HCT116 (cell line): ENCODE measurements around the gene PARVA. TPM values are rescaled to one million over a fixed set of nuclear protein-coding genes. Genes with fewer than 3 reads are reported as not detected.

Source experiments
- ATAC-seq: fragments of 200-7000 bp; cut with Tn5 transposase; 2 replicates; pipeline ENCODE4 v1.9.1; 2020; ENCODE audit warnings: mild to moderate bottlenecking, moderate library complexity
- BruUV-seq: library from RNA; stranded (reverse); fragments of 400-500 nt; replicated peaks from 2 replicates; lab custom pipeline; 2021; lab: Mats Ljungman, UMichigan
- CTCF ChIA-PET: fragments of 300-600 bp; sonication (Branson Sonifier 250); formaldehyde crosslinking; loops from one replicate; lab custom pipeline; 2021; ENCODE audit warnings: antibody characterized with exemption; lab: Charles Lee
- POLR2A ChIA-PET: fragments of 300-600, 350-600 bp; sonication (Branson Sonifier 250); formaldehyde crosslinking; loops from one replicate; lab custom pipeline; 2021; ENCODE audit warnings: antibody characterized with exemption; lab: Charles Lee
- RAD21 ChIA-PET, 2 experiments: fragments of 300-600 bp; sonication (Branson Sonifier 250); formaldehyde crosslinking; loops; one replicate each; lab custom pipeline; 2023; ENCODE audit warnings: low total read pairs in 2 of 2; ENCODE audit not compliant: uncharacterized antibody in 2 of 2, unreplicated experiment in 2 of 2, low non-redundant PET in 1 of 2; lab: Charles Lee
- DNase-seq: peaks from one replicate; pipeline ENCODE4 v3.0.0-alpha.2; 2010; ENCODE audit warnings: low read depth, low spot score
- H2AFZ ChIP-seq: fragments of 200-600 bp; shearing (Covaris generic), sonication (generic); 2 replicates; pipeline ENCODE4 v1.6.1; 2017; ENCODE audit warnings: low read depth, mixed run types, mixed read lengths, antibody characterized with exemption, low read length; ENCODE audit not compliant: poor library complexity, severe bottlenecking
- H3K27ac ChIP-seq: 2 replicates; pipeline ENCODE4 v1.5.1; 2012; ENCODE audit warnings: low read depth, low read length
- H3K27me3 ChIP-seq: fragments of 200-600 bp; sonication (generic); 2 replicates; pipeline ENCODE4 v1.6.1; 2016; ENCODE audit warnings: mixed run types, low read length, mixed read lengths; ENCODE audit not compliant: insufficient read depth
- H3K36me3 ChIP-seq, 2 experiments: fragments of 200-500 bp in 1 of 2; fragments of 200-600 bp in 1 of 2; sonication (Bioruptor generic) in 1 of 2; sonication (generic) in 1 of 2; 2 replicates each; pipeline versions ENCODE4 v1.5.1 to v1.6.1; 2014 to 2016; ENCODE audit warnings: low read length in 2 of 2, inconsistent platforms in 1 of 2, mixed read lengths in 1 of 2, mixed run types in 1 of 2; ENCODE audit not compliant: insufficient read depth in 2 of 2, control insufficient read depth in 1 of 2
- H3K4me1 ChIP-seq, 2 experiments: fragments of 200-600 bp in 1 of 2; sonication (generic) in 1 of 2; 2 replicates each; pipeline versions ENCODE4 v1.5.1 to v1.6.1; 2012 to 2017; ENCODE audit warnings: low read length in 2 of 2, inconsistent platforms in 1 of 2, mild to moderate bottlenecking in 1 of 2, mixed read lengths in 1 of 2, mixed run types in 1 of 2, moderate library complexity in 1 of 2; ENCODE audit not compliant: insufficient read depth in 2 of 2, control insufficient read depth in 1 of 2
- H3K4me2 ChIP-seq: fragments of 200-600 bp; sonication (generic); 2 replicates; pipeline ENCODE4 v1.6.1; 2017; ENCODE audit warnings: mixed run types, low read length, mixed read lengths
- H3K4me3 ChIP-seq, 2 experiments: fragments of 200-600 bp in 1 of 2; sonication (generic) in 1 of 2; replicated peaks in 1 of 2; 2 replicates each; pipeline ENCODE4 v1.5.1; 2011 to 2016; ENCODE audit warnings: low read length in 2 of 2, control low read depth in 1 of 2, low read depth in 1 of 2, mild to moderate bottlenecking in 1 of 2, mixed read lengths in 1 of 2, mixed run types in 1 of 2
- H3K79me2 ChIP-seq: fragments of 200-600 bp; sonication (generic); 2 replicates; pipeline ENCODE4 v1.6.1; 2017; ENCODE audit warnings: mild to moderate bottlenecking, mixed run types, low read length, moderate library complexity, mixed read lengths; ENCODE audit not compliant: insufficient read depth
- H3K9ac ChIP-seq: fragments of 200-600 bp; sonication (generic); 2 replicates; pipeline ENCODE4 v1.6.1; 2016; ENCODE audit warnings: low read length, mixed read lengths
- H3K9me2 ChIP-seq: fragments of 200-600 bp; sonication (generic), shearing (Covaris generic); 2 replicates; pipeline ENCODE4 v1.6.1; 2017; ENCODE audit warnings: mixed run types, mild to moderate bottlenecking, moderate library complexity; ENCODE audit not compliant: insufficient read depth
- H3K9me3 ChIP-seq, 2 experiments: fragments of 200-500 bp in 1 of 2; fragments of 200-600 bp in 1 of 2; sonication (Bioruptor generic) in 1 of 2; sonication (generic) in 1 of 2; 2 replicates each; pipeline ENCODE4 v1.6.1; 2014 to 2017; ENCODE audit warnings: low read length in 2 of 2, mixed read lengths in 2 of 2, inconsistent platforms in 1 of 2, low read depth in 1 of 2, mild to moderate bottlenecking in 1 of 2, mixed run types in 1 of 2, moderate library complexity in 1 of 2; ENCODE audit not compliant: control insufficient read depth in 1 of 2, insufficient read depth in 1 of 2
- H4K20me1 ChIP-seq: fragments of 200-600 bp; sonication (generic), shearing (Covaris generic); 2 replicates; pipeline ENCODE4 v1.6.1; 2017; ENCODE audit warnings: mixed run types, mild to moderate bottlenecking, moderate library complexity; ENCODE audit not compliant: insufficient read depth
- ATF3 ChIP-seq: IDR thresholded peaks from 2 replicates; pipeline ENCODE4 v1.6.1; 2012
- CBX3 ChIP-seq: IDR thresholded peaks from 2 replicates; pipeline ENCODE4 v1.6.1; 2012; ENCODE audit warnings: low read depth
- EZH2 ChIP-seq: fragments of 200-600 bp; sonication (generic); IDR thresholded peaks from 2 replicates; pipeline ENCODE4 v1.6.1; 2017; ENCODE audit warnings: antibody characterized with exemption, mixed run types
- FOSL1 ChIP-seq: IDR thresholded peaks from 2 replicates; pipeline ENCODE4 v1.6.1; 2012; ENCODE audit warnings: low read depth
- POLR2A ChIP-seq: IDR thresholded peaks from 2 replicates; pipeline ENCODE4 v1.7.0; 2011; ENCODE audit warnings: borderline replicate concordance; ENCODE audit not compliant: insufficient read depth, insufficient read length; ENCODE audit errors: extremely low read depth
- REST ChIP-seq: IDR thresholded peaks from 2 replicates; pipeline ENCODE4 v1.6.1; 2012; ENCODE audit warnings: low read depth
- SIN3A ChIP-seq: IDR thresholded peaks from 2 replicates; pipeline ENCODE4 v1.6.1; 2012; ENCODE audit warnings: low read depth
- SRF ChIP-seq: IDR thresholded peaks from 2 replicates; pipeline ENCODE4 v1.6.1; 2012; ENCODE audit warnings: low read depth
- YY1 ChIP-seq: IDR thresholded peaks from 2 replicates; pipeline ENCODE4 v1.6.1; 2011; ENCODE audit warnings: low read length, low read depth, moderate library complexity, mild to moderate bottlenecking; ENCODE audit not compliant: insufficient replicate concordance; ENCODE audit errors: extremely low read depth
- intact Hi-C: fragments of 100-400 bp; cut with micrococcal nuclease; formaldehyde crosslinking; loops from 2 replicates; pipeline ENCODE4 v1.10.0; 2022
- total RNA-seq: library from RNA; stranded (reverse); gene quantifications from one replicate; pipeline ENCODE4 v1.2.1, GENCODE V29; 2021; ENCODE audit not compliant: unreplicated experiment

Gene PARVA
- total RNA-seq, 1 experiment from 2014 or later: 18.4 TPM

GRCh38 chr11:12482839-12483238, 105.5 kb downstream of the PARVA start:
- Histone ChIP-seq H3K9me2 (no peaks in the 10 kb centered on the region), H3K27ac (no peak overlapping the region), H3K4me1 (no peaks in the 10 kb centered on the region; a peak in 1 of 4 replicates), H3K36me3 (no peaks in the 10 kb centered on the region), H3K27me3 (no peaks in the 10 kb centered on the region), H2AFZ (no peak overlapping the region), H3K9ac (no peak overlapping the region), H3K4me3 (no peak overlapping the region), H3K4me2 (no peak overlapping the region), H4K20me1 (no peaks in the 10 kb centered on the region), H3K79me2 (no peaks in the 10 kb centered on the region), H3K9me3 (no peaks in the 10 kb centered on the region)
- TF ChIP-seq ATF3 (no peak), SIN3A (no peak), EZH2 (no peak), POLR2A (no peak), YY1 (no peak), REST (no peak), CBX3 (no peak), SRF (no peak), FOSL1 (no peak)
- DNase-seq (no peak), ATAC-seq (no peak)
- no TSS peak for BruUV-seq
- ChIA-PET RAD21 (no interaction called here), POLR2A (no interaction called here), CTCF (no interaction called here)
- intact Hi-C loops: no loop called here
